GM19023 (cell line): Measurements from ENCODE around the gene FLOT1.

ENCODE experiments used
- ATAC-seq: cut with Tn5 transposase; IDR thresholded peaks from one replicate; pipeline ENCODE4 v1.9.1; 2021; ENCODE audit warnings: mild to moderate bottlenecking, moderate library complexity; ENCODE audit not compliant: unreplicated experiment

FLOT1 gene

GRCh38 chr6:30742316-30743098 lies at the start of gene FLOT1:
Gene FLOT1 (minus strand): TSS chr6:30742687. CDS start chr6:30742189, 498 bp downstream.
- peak; percentile 66 for ATAC-seq

GRCh38 chr6:30790724-30791383 lies 48.4 kb upstream of the FLOT1 start:
- ATAC-seq: no peak

GRCh38 chr6:30789606-30790005 lies 47.1 kb upstream of the FLOT1 start:
- no peak for ATAC-seq

- ATAC-seq: no peak
These were observed 45.5 kb upstream of the FLOT1 start for GRCh38 chr6:30787954-30788353.

- ATAC-seq: no peak
These were observed 40.0 kb upstream of the FLOT1 start for GRCh38 chr6:30782425-30783014.

GRCh38 chr6:30781743-30782424 lies 39.4 kb upstream of the FLOT1 start:
- no peak for ATAC-seq

- ATAC-seq: no peak
These were observed 38.9 kb upstream of the FLOT1 start for GRCh38 chr6:30781395-30781742.

GRCh38 chr6:30780642-30780920 lies 38.1 kb upstream of the FLOT1 start:
- no peak for ATAC-seq

GRCh38 chr6:30779850-30780641 lies 37.6 kb upstream of the FLOT1 start:
- ATAC-seq: no peak

GRCh38 chr6:30778001-30778635 lies 35.6 kb upstream of the FLOT1 start:
- ATAC-seq: no peak

GRCh38 chr6:30777155-30777485 lies 34.6 kb upstream of the FLOT1 start:
- ATAC-seq: no peak

GRCh38 chr6:30776390-30777154 lies 34.1 kb upstream of the FLOT1 start:
- no peak for ATAC-seq

- ATAC-seq: no peak
These were observed 32.6 kb upstream of the FLOT1 start for GRCh38 chr6:30775104-30775503.

- no peak for ATAC-seq
These were observed 32.2 kb upstream of the FLOT1 start for GRCh38 chr6:30774701-30775100.

GRCh38 chr6:30770592-30770991 lies 28.1 kb upstream of the FLOT1 start:
- no peak for ATAC-seq

- ATAC-seq: no peak
These were observed 27.5 kb upstream of the FLOT1 start for GRCh38 chr6:30769853-30770524.

GRCh38 chr6:30769088-30769852 lies 26.8 kb upstream of the FLOT1 start:
- no peak for ATAC-seq

GRCh38 chr6:30768634-30769087 lies 26.2 kb upstream of the FLOT1 start:
- ATAC-seq: no peak

- no peak for ATAC-seq
These were observed 25.4 kb upstream of the FLOT1 start for GRCh38 chr6:30767944-30768301.
